Keratinocyte (primary cell): ENCODE results near the gene FAIM.

Source experiments
- EZH2 ChIP-seq: IDR thresholded peaks from one replicate; pipeline ENCODE4 v1.6.1; 2012; ENCODE audit warnings: inconsistent platforms, mild to moderate bottlenecking, low read length, moderate library complexity
- TF ChIP-seq, protein P1 (sequence below), 3 experiments: IDR thresholded peaks in 1 of 3; conservative IDR thresholded peaks in 1 of 3; optimal IDR thresholded peaks in 1 of 3; 2 replicates in 2 of 3; 3 replicates in 1 of 3; pipeline versions ENCODE3 to v1.5.1; 2011; ENCODE audit warnings: low read length in 3 of 3, mild to moderate bottlenecking in 3 of 3, moderate library complexity in 2 of 3, control low read depth in 1 of 3, inconsistent platforms in 1 of 3; ENCODE audit not compliant: insufficient read depth in 2 of 3; ENCODE audit errors: extremely low read depth in 1 of 3

DNA sequence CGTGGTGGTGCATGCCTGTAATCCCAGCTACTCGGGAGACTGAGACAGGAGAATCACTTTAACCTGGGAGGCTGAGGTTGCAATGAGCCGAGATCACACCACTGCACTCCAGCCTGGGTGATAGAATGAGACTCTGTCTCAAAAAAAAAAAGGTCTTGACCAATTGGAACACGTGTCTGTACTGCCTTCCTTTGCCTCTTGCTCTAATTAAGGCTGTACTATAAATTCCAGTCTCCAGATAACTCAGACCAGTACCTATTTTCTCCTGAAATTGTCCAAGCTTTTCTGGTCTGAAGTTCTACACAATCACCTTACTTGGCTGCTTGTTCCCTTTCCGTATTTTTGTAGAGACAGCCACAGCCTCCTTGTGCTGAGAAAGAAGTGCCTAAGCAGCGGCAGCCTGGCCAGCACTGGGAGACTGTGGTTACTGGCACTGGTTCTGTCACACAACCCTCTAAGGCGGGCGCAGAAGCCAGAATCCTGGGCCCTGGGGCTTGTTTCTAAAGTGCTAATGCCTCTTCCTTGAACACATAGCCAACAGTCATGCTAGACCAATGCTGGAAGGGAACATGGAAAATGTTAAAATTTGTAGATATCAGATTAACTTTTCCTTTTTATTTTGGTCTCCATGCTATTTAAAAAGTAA lies 8.3 kb upstream of the FAIM start:
- TF ChIP-seq, protein P1, sequence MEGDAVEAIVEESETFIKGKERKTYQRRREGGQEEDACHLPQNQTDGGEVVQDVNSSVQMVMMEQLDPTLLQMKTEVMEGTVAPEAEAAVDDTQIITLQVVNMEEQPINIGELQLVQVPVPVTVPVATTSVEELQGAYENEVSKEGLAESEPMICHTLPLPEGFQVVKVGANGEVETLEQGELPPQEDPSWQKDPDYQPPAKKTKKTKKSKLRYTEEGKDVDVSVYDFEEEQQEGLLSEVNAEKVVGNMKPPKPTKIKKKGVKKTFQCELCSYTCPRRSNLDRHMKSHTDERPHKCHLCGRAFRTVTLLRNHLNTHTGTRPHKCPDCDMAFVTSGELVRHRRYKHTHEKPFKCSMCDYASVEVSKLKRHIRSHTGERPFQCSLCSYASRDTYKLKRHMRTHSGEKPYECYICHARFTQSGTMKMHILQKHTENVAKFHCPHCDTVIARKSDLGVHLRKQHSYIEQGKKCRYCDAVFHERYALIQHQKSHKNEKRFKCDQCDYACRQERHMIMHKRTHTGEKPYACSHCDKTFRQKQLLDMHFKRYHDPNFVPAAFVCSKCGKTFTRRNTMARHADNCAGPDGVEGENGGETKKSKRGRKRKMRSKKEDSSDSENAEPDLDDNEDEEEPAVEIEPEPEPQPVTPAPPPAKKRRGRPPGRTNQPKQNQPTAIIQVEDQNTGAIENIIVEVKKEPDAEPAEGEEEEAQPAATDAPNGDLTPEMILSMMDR (optimal IDR thresholded peaks at IDR 0.05 in 1 of 3, IDR thresholded peaks at IDR 0.05 in 1 of 3, conservative IDR thresholded peaks at IDR 0.05 in 1 of 3; ENCODE audit: extremely low read depth in 1 of 3, insufficient read depth in 2 of 3, low read length in 3 of 3), result no peak
- no peak for TF ChIP-seq EZH2
